Breast epithelium (tissue), 4 donors: Measurements from ENCODE around the gene CXXC4. TPM values are rescaled to one million over a fixed set of nuclear protein-coding genes. Genes with fewer than 3 reads are reported as not detected.

ENCODE experiments used
- DNase-seq, 2 donors: peaks; one replicate each; pipeline ENCODE4 v3.0.0-alpha.2; 2019; ENCODE audit warnings: low spot score in 2 of 2
- H3K27ac ChIP-seq, 2 donors: fragments of 200-600 bp; sonication (generic) in 1 of 2; one replicate each; pipeline ENCODE4 v1.5.1; 2016 to 2019; ENCODE audit warnings: mild to moderate bottlenecking in 1 of 2
- H3K27me3 ChIP-seq, 2 donors: fragments of 200-600 bp; sonication (generic) in 1 of 2; one replicate each; pipeline versions ENCODE4 v1.5.1 to v1.6.0; 2017 to 2019; ENCODE audit warnings: control low read depth in 1 of 2, mild to moderate bottlenecking in 1 of 2
- H3K36me3 ChIP-seq: fragments of 200-600 bp; one replicate; pipeline ENCODE4 v1.5.1; 2019
- H3K4me1 ChIP-seq, 2 donors: fragments of 200-600 bp; sonication (generic); one replicate each; pipeline ENCODE4 v1.5.1; 2016 to 2019; ENCODE audit warnings: control low read depth in 1 of 2
- H3K4me3 ChIP-seq, 3 donors: fragments of 200-600 bp; sonication (generic); 1 replicate in 2 of 3; 2 replicates in 1 of 3; pipeline ENCODE4 v1.5.1; 2016 to 2019; ENCODE audit warnings: mild to moderate bottlenecking in 3 of 3, moderate library complexity in 2 of 3
- H3K9me3 ChIP-seq, 2 donors: fragments of 200-600 bp; sonication (generic) in 1 of 2; one replicate each; pipeline ENCODE4 v1.5.1; 2016 to 2019; ENCODE audit warnings: control low read depth in 1 of 2
- POLR2A ChIP-seq: fragments of 450-650 bp; IDR thresholded peaks from one replicate; pipeline ENCODE4 v1.6.1; 2016; ENCODE audit warnings: antibody characterized with exemption, mild to moderate bottlenecking, moderate library complexity
- POLR2AphosphoS5 ChIP-seq, 3 donors: sonication (generic); formaldehyde crosslinking; IDR thresholded peaks; one replicate each; pipeline ENCODE4 v1.6.1; 2017; ENCODE audit warnings: antibody characterized with exemption in 3 of 3
- intact Hi-C: fragments of 100-400 bp; cut with DNase I; formaldehyde crosslinking; loops from one replicate; pipeline ENCODE4 v1.15.1; 2023; ENCODE audit warnings: low total_unique reads
- total RNA-seq, 3 donors: library from RNA; depleted of rRNA; stranded (reverse); fragments of >200 nt; gene quantifications; one replicate each; pipeline ENCODE4 v1.1.0, GENCODE V29; 2016
- TF ChIP-seq, protein P1 (sequence below), 3 donors: fragments of 450-650 bp; IDR thresholded peaks; one replicate each; pipeline ENCODE4 v1.5.1; 2016 to 2017; ENCODE audit warnings: antibody characterized with exemption in 3 of 3, mild to moderate bottlenecking in 3 of 3, moderate library complexity in 3 of 3

The CXXC4 gene
- total RNA-seq, 3 donors from 2014 or later = 0.32 to 4.0 (median 3.3) TPM

DNA sequence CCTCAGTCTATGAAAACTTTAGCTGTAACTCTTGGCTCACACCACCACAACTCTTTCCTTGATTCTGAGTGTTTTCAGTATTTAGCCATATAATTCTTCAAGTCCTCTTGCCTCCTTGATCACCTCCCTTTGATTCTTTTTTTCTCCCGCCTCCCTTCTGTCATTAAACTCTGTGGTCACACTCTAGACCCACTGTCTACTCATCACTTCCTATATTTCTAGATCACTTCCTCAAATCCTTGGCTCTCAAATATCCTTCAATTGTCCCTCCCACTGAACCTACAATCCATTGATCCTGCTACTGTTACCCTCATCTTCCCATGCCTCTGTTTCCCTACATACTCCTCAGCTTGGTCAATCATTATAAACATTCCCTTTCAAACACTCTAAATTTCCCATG, 12.4 kb upstream of the CXXC4 start:
- intact Hi-C loops = no loop called here
- Histone ChIP-seq H3K4me1 (no peaks in the 10 kb centered on the region), H3K27me3 (no peaks in the 10 kb centered on the region), H3K9me3 (no peaks in the 10 kb centered on the region), H3K4me3 (no peak overlapping the region), H3K27ac (no peak overlapping the region), H3K36me3 (no peaks in the 10 kb centered on the region)
- TF ChIP-seq, protein P1, sequence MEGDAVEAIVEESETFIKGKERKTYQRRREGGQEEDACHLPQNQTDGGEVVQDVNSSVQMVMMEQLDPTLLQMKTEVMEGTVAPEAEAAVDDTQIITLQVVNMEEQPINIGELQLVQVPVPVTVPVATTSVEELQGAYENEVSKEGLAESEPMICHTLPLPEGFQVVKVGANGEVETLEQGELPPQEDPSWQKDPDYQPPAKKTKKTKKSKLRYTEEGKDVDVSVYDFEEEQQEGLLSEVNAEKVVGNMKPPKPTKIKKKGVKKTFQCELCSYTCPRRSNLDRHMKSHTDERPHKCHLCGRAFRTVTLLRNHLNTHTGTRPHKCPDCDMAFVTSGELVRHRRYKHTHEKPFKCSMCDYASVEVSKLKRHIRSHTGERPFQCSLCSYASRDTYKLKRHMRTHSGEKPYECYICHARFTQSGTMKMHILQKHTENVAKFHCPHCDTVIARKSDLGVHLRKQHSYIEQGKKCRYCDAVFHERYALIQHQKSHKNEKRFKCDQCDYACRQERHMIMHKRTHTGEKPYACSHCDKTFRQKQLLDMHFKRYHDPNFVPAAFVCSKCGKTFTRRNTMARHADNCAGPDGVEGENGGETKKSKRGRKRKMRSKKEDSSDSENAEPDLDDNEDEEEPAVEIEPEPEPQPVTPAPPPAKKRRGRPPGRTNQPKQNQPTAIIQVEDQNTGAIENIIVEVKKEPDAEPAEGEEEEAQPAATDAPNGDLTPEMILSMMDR (IDR thresholded peaks at IDR 0.05) = no peak
- TF ChIP-seq POLR2A (no peak), POLR2AphosphoS5 (IDR thresholded peaks at IDR 0.05) (no peak)
- no peak for DNase-seq

DNA sequence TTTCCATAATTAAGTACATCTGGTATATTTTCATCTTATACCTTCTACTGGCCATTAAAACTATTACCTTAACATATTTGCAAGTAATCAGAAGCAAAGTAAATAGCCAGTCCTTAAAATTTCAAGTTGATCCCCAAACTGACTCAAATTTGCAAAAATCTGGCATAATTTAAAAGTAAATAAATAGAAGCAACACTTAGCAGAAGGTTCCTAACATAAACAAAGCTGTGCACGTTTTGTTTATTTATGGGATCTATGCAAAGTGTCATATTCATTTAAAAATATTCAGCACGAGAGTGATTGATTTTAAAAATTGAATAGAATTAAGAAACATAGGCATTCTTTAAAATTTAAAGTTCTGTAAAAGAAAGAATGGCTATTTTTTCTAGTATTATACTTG, 9.8 kb upstream of the CXXC4 start:
- no peaks in the 10 kb centered on the region for H3K27me3 ChIP-seq
- no peaks in the 10 kb centered on the region for H3K36me3 ChIP-seq
- TF ChIP-seq, protein P1 (IDR thresholded peaks at IDR 0.05) = no peak
- H3K4me3 ChIP-seq = no peak overlapping the region
- intact Hi-C loops = no loop called here
- DNase-seq = no peak
- H3K4me1 ChIP-seq = no peaks in the 10 kb centered on the region
- no peak overlapping the region for H3K27ac ChIP-seq
- H3K9me3 ChIP-seq = no peaks in the 10 kb centered on the region

DNA sequence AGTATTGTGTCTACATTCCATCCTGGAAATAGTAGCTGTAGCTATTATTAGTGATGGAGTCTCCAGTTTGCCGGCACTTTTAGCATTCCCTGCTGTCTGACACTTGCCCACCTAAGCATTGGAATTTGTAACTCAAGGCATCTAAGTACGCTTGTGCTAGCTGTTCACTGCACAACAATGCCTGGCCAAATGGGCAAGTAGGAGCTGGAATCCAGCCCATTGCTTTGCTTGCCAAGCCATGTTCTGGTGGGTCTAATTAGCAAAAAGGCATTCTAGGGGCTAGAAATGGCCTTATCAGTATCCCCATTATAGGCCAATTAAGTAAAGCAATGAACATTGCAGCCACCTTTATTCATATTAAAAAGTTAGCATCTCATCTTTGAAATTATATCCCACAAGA, 7.8 kb upstream of the CXXC4 start:
- Histone ChIP-seq H3K4me1 (no peaks in the 10 kb centered on the region), H3K9me3 (no peaks in the 10 kb centered on the region), H3K4me3 (no peak overlapping the region), H3K36me3 (no peaks in the 10 kb centered on the region), H3K27ac (no peak overlapping the region), H3K27me3 (no peaks in the 10 kb centered on the region)
- TF ChIP-seq POLR2A = no peak
- TF ChIP-seq, protein P1 (IDR thresholded peaks at IDR 0.05) = no peak
- TF ChIP-seq POLR2AphosphoS5 (IDR thresholded peaks at IDR 0.05) = no peak
- intact Hi-C loops = no loop called here
- no peak for DNase-seq

DNA sequence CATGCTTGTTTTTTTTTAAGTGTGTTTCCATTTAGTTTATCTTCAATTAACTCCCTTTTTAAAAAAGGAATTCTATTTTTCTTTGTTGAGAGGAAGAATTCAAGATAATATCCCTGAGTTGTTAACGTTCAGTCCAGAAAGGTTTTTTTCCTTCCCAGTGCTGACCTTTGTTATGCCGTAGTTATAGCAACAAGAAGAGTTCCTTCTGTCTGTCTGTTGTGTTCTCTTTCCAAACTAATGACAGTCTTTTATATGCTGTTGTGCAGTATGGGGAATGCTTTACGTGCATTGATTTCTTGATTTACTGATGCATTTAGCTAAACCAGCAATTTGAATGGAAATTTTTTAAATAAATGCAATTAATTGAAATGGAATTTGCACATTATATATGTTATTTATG, 6.6 kb upstream of the CXXC4 start:
- H3K36me3 ChIP-seq = no peaks in the 10 kb centered on the region
- no peak overlapping the region for H3K27ac ChIP-seq
- no peaks in the 10 kb centered on the region for H3K9me3 ChIP-seq
- TF ChIP-seq, protein P1 (IDR thresholded peaks at IDR 0.05) = no peak
- TF ChIP-seq POLR2A = no peak
- H3K27me3 ChIP-seq = no peaks in the 10 kb centered on the region
- intact Hi-C loops = no loop called here
- DNase-seq = no peak
- no peak overlapping the region for H3K4me3 ChIP-seq
- no peaks in the 10 kb centered on the region for H3K4me1 ChIP-seq

DNA sequence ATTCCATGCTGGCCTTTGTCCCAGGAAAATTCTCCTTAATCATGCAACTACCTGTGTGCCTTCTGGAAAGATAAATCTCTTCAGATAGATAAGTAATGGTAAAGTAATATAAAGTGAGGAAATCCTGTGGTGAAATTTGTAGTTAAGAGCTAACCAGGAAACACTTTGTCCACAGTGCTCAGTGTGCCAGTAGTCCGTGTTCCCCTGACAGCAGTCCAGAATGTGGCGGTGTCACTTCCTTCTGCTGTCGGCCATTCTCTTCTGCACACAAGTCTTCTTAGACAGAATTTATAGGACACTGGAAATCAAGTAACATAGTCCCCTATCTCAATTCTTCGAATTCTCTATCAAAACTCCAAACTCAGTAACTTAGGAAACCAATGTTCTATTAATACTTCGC, 5.7 kb upstream of the CXXC4 start:
- H3K4me1 ChIP-seq = no peaks in the 10 kb centered on the region
- H3K27me3 ChIP-seq = no peaks in the 10 kb centered on the region
- H3K4me3 ChIP-seq = no peak overlapping the region
- H3K9me3 ChIP-seq = no peaks in the 10 kb centered on the region
- no peak overlapping the region for H3K27ac ChIP-seq
- DNase-seq = no peak
- TF ChIP-seq POLR2A = no peak
- TF ChIP-seq, protein P1 (IDR thresholded peaks at IDR 0.05) = no peak
- no peak for TF ChIP-seq POLR2AphosphoS5 (IDR thresholded peaks at IDR 0.05)
- intact Hi-C loops = no loop called here
- H3K36me3 ChIP-seq = no peaks in the 10 kb centered on the region
